Skin of body (tissue), 2 donors: ENCODE results near the gene PGBD5. TPM values are rescaled to one million over a fixed set of nuclear protein-coding genes. Genes with fewer than 3 reads are reported as not detected.

Experiments used
- DNase-seq: peaks from one replicate; lab custom pipeline; 2025; lab: John Stamatoyannopoulos, UW
- total RNA-seq: library from RNA; depleted of rRNA; stranded (reverse); fragments of >200 nt; gene quantifications from one replicate; pipeline ENCODE4 v1.2.3, GENCODE V29; 2014

Gene PGBD5
- total RNA-seq, 1 donor from 2014 or later, result 2.7 TPM

GRCh38 chr1:230398856-230399255 is 27.3 kb downstream of the PGBD5 start:
- no peak for DNase-seq

GRCh38 chr1:230396966-230397365 is 29.2 kb downstream of the PGBD5 start:
- DNase-seq, result no peak

- DNase-seq, result no peak
Measured at GRCh38 chr1:230395932-230396331, 30.2 kb downstream of the PGBD5 start.

GRCh38 chr1:230394741-230395140 is 31.4 kb downstream of the PGBD5 start:
- DNase-seq, result no peak

- DNase-seq, result no peak
Measured at GRCh38 chr1:230394134-230394533, 32.0 kb downstream of the PGBD5 start.

- no peak for DNase-seq
Measured at GRCh38 chr1:230393722-230394121, 32.4 kb downstream of the PGBD5 start.

GRCh38 chr1:230392920-230393521 is 33.1 kb downstream of the PGBD5 start:
- DNase-seq, result no peak

GRCh38 chr1:230392536-230392909 is 33.6 kb downstream of the PGBD5 start:
- DNase-seq, result no peak

- no peak for DNase-seq
Measured at GRCh38 chr1:230391776-230392535, 34.2 kb downstream of the PGBD5 start.

- no peak for DNase-seq
Measured at GRCh38 chr1:230390371-230390770, 35.8 kb downstream of the PGBD5 start.

- DNase-seq, result no peak
Measured at GRCh38 chr1:230387876-230388275, 38.3 kb downstream of the PGBD5 start.

- no peak for DNase-seq
Measured at GRCh38 chr1:230387296-230387695, 38.8 kb downstream of the PGBD5 start.

- no peak for DNase-seq
Measured at GRCh38 chr1:230386637-230387262, 39.4 kb downstream of the PGBD5 start.

GRCh38 chr1:230385930-230386329 is 40.2 kb downstream of the PGBD5 start:
- DNase-seq, result no peak

GRCh38 chr1:230385158-230385450 is 41.0 kb downstream of the PGBD5 start:
- DNase-seq, result no peak

GRCh38 chr1:230384380-230385157 is 41.6 kb downstream of the PGBD5 start:
- DNase-seq, result no peak

- DNase-seq, result no peak
Measured at GRCh38 chr1:230383425-230383824, 42.7 kb downstream of the PGBD5 start.

- no peak for DNase-seq
Measured at GRCh38 chr1:230382001-230382491, 44.1 kb downstream of the PGBD5 start.

- DNase-seq, result no peak
Measured at GRCh38 chr1:230381585-230381984, 44.5 kb downstream of the PGBD5 start.

- no peak for DNase-seq
Measured at GRCh38 chr1:230381049-230381467, 45.1 kb downstream of the PGBD5 start.

GRCh38 chr1:230379928-230380327 is 46.2 kb downstream of the PGBD5 start:
- no peak for DNase-seq

GRCh38 chr1:230379462-230379861 is 46.7 kb downstream of the PGBD5 start:
- no peak for DNase-seq
